Common myeloid progenitor, CD34-positive (primary cell): Measurements from ENCODE around the gene SPPL2B.
A peak's percentile ranks its signal among the peaks of the same experiment; 100 is the strongest.

ENCODE experiments used
- CTCF ChIA-PET: fragments of 350-600 bp; sonication (Branson Sonifier 250); formaldehyde crosslinking; loops from one replicate; lab custom pipeline; 2021; ENCODE audit warnings: antibody characterized with exemption; lab: Charles Lee
- POLR2A ChIA-PET: fragments of 350-600 bp; sonication (Branson Sonifier 250); formaldehyde crosslinking; loops from one replicate; lab custom pipeline; 2021; ENCODE audit warnings: antibody characterized with exemption; lab: Charles Lee
- DNase-seq, 3 donors: peaks; one replicate each; pipeline versions ENCODE4 v3.0.0 to v3.0.0-alpha.2; 2013
- H3K27ac ChIP-seq, 2 experiments: 1 replicate in 1 of 2; 2 replicates in 1 of 2; pipeline ENCODE4 v1.7.0; 2013; ENCODE audit warnings: inconsistent platforms in 2 of 2, low read length in 2 of 2, mild to moderate bottlenecking in 2 of 2, low read depth in 1 of 2, moderate library complexity in 1 of 2; ENCODE audit not compliant: severe bottlenecking in 2 of 2, insufficient read depth in 1 of 2, poor library complexity in 1 of 2
- H3K27me3 ChIP-seq, 5 experiments: replicated peaks in 2 of 5; 1 replicate in 3 of 5; 2 replicates in 2 of 5; pipeline versions ENCODE4 v1.6.1 to v1.7.0; 2013; ENCODE audit warnings: low read length in 4 of 5, mild to moderate bottlenecking in 2 of 5, moderate library complexity in 2 of 5, inconsistent platforms in 1 of 5; ENCODE audit not compliant: insufficient read depth in 5 of 5, control insufficient read depth in 4 of 5
- H3K36me3 ChIP-seq, 4 experiments: 1 replicate in 2 of 4; 2 replicates in 2 of 4; pipeline versions ENCODE4 v1.6.1 to v1.7.0; 2013; ENCODE audit warnings: low read length in 3 of 4, control low read depth in 1 of 4, mild to moderate bottlenecking in 1 of 4; ENCODE audit not compliant: control insufficient read depth in 4 of 4, insufficient read depth in 4 of 4
- H3K4me1 ChIP-seq, 4 experiments: 1 replicate in 3 of 4; 2 replicates in 1 of 4; pipeline versions ENCODE4 v1.6.1 to v1.7.1; 2013; ENCODE audit warnings: low read length in 3 of 4, mild to moderate bottlenecking in 3 of 4, control low read depth in 1 of 4, inconsistent platforms in 1 of 4, moderate library complexity in 1 of 4; ENCODE audit not compliant: control insufficient read depth in 4 of 4, insufficient read depth in 4 of 4; ENCODE audit errors: control extremely low read depth in 1 of 4
- H3K4me3 ChIP-seq, 7 experiments: 1 replicate in 4 of 7; 2 replicates in 3 of 7; pipeline versions ENCODE4 v1.5.1 to v1.7.0; 2013; ENCODE audit warnings: mild to moderate bottlenecking in 7 of 7, low read length in 6 of 7, moderate library complexity in 6 of 7, inconsistent platforms in 2 of 7, low read depth in 2 of 7, control low read depth in 1 of 7; ENCODE audit not compliant: insufficient read depth in 4 of 7, control insufficient read depth in 1 of 7; ENCODE audit errors: extremely low read depth in 1 of 7
- H3K9me3 ChIP-seq, 5 experiments: 1 replicate in 4 of 5; 2 replicates in 1 of 5; pipeline versions ENCODE4 v1.6.1 to v1.7.1; 2013; ENCODE audit warnings: low read length in 4 of 5, mild to moderate bottlenecking in 2 of 5, inconsistent platforms in 1 of 5, low read depth in 1 of 5, moderate library complexity in 1 of 5; ENCODE audit not compliant: control insufficient read depth in 4 of 5, insufficient read depth in 2 of 5; ENCODE audit errors: control extremely low read depth in 1 of 5
- WGBS: methylation state at CpG from one replicate; pipeline ENCODE4 v1.1.5; 2013; ENCODE audit not compliant: insufficient coverage; 5-methylcytosine and 5-hydroxymethylcytosine counted together

SPPL2B gene

GRCh38 chr19:2357279-2358206, 29.1 kb downstream of the SPPL2B start:
- CTCF ChIA-PET, result interaction anchor here (1.1 kb wide), 1 partner anchor 22 kb away, joined by 3 read pairs; no protein-coding TSS in a partner anchor
- no peak for DNase-seq
- Histone ChIP-seq H3K27me3 (peaks cover 0 to 6% (median 0%) of the 10 kb centered on the region in 5 experiments), H3K9me3 (no peaks in the 10 kb centered on the region), H3K27ac (no peak overlapping the region), H3K36me3 (peaks cover 2 to 32% (median 14%) of the 10 kb centered on the region in 4 experiments), H3K4me3 (no peak overlapping the region), H3K4me1 (peaks cover 0 to 28% (median 6%) of the 10 kb centered on the region in 4 experiments)
- POLR2A ChIA-PET, result interaction anchor here (0.6 kb wide), 1 partner anchor 267 kb away, joined by 3 read pairs; no protein-coding TSS in a partner anchor
- 100% methylated on average over 3 of the region's 3 CpGs for WGBS

- H3K4me1 ChIP-seq, result peaks cover 0 to 39% (median 8%) of the 10 kb centered on the region in 4 experiments
- whole genome bisulfite sequencing, result 92% methylated on average over 19 of the region's 28 CpGs
Measured at GRCh38 chr19:2358548-2359173, 30.2 kb downstream of the SPPL2B start.

GRCh38 chr19:2359992-2360685, 31.7 kb downstream of the SPPL2B start, which contains the start of gene TMPRSS9:
Gene TMPRSS9 (plus strand): TSS chr19:2360265. CDS start chr19:2389786, 29,521 bp downstream.
- Histone ChIP-seq H3K9me3 (no peaks in the 10 kb centered on the region), H3K27ac (no peak within 1 kb of the TSS), H3K27me3 (peaks cover 0 to 6% (median 0%) of the 10 kb centered on the region in 5 experiments), H3K36me3 (peaks cover 0 to 6% (median 1%) of the 10 kb centered on the region in 4 experiments), H3K4me1 (peaks cover 0 to 53% (median 14%) of the 10 kb centered on the region in 4 experiments), H3K4me3 (peak within 1 kb of the TSS in 3 of 7 experiments; percentile 8 to 60 (median 40))
- ChIA-PET POLR2A (interaction anchor here (0.5 to 1.1 kb wide), 2 partner anchors 27 to 28 kb away, joined by 4 to 5 read pairs; no protein-coding TSS in a partner anchor), CTCF (no interaction called here)
- peak in 1 of 3 donors; percentile 51 for DNase-seq
- 31% methylated on average over 15 of the region's 44 CpGs for WGBS

More at GRCh38 chr19:2358548-2359173, 30.2 kb downstream of the SPPL2B start:
- ChIA-PET POLR2A (interaction anchor here (0.6 kb wide), 1 partner anchor 266 kb away, joined by 3 read pairs; no protein-coding TSS in a partner anchor), CTCF (interaction anchor here (1.1 kb wide), 1 partner anchor 21 kb away, joined by 3 read pairs; no protein-coding TSS in a partner anchor)
- Histone ChIP-seq H3K4me3 (no peak overlapping the region), H3K27ac (no peak overlapping the region), H3K27me3 (peaks cover 0 to 6% (median 0%) of the 10 kb centered on the region in 5 experiments), H3K9me3 (no peaks in the 10 kb centered on the region), H3K36me3 (peaks cover 2 to 21% (median 7%) of the 10 kb centered on the region in 4 experiments)
- no peak for DNase-seq

GRCh38 chr19:2360833-2361232, 32.3 kb downstream of the SPPL2B start:
- WGBS, result no CpG with 5 or more reads among the region's 11 CpGs
- peak in 1 of 3 donors; percentile 77 for DNase-seq
- peaks cover 0 to 2% (median under 1%) of the 10 kb centered on the region in 4 experiments for H3K36me3 ChIP-seq
- peaks cover 0 to 58% (median 20%) of the 10 kb centered on the region in 4 experiments for H3K4me1 ChIP-seq
- CTCF ChIA-PET, result no interaction called here
- POLR2A ChIA-PET, result no interaction called here
- H3K27me3 ChIP-seq, result peaks cover 0 to 6% (median 0%) of the 10 kb centered on the region in 5 experiments
- H3K27ac ChIP-seq, result no peak overlapping the region
- H3K9me3 ChIP-seq, result no peaks in the 10 kb centered on the region
- no peak overlapping the region for H3K4me3 ChIP-seq

GRCh38 chr19:2361246-2362045, 33.0 kb downstream of the SPPL2B start:
- no peaks in the 10 kb centered on the region for H3K9me3 ChIP-seq
- H3K27me3 ChIP-seq, result peaks cover 0 to 6% (median 0%) of the 10 kb centered on the region in 5 experiments
- ChIA-PET CTCF (no interaction called here), POLR2A (no interaction called here)
- no peaks in the 10 kb centered on the region for H3K36me3 ChIP-seq
- peak overlapping the region in 2 of 7 experiments; percentile 39 to 53 for H3K4me3 ChIP-seq
- WGBS, result 24% methylated on average over 20 of the region's 24 CpGs
- DNase-seq, result peak in 2 of 3 donors; percentile 76 to 86
- H3K4me1 ChIP-seq, result peaks cover 0 to 59% (median 22%) of the 10 kb centered on the region in 4 experiments
- H3K27ac ChIP-seq, result no peak overlapping the region
